Gastrocnemius medialis (tissue), 4 donors: Measurements from ENCODE around the gene XCL2.

Source experiments
- CTCF ChIP-seq, 5 experiments: fragments of 450-650 bp in 3 of 5; fragments of 200-600 bp in 2 of 5; sonication (generic) in 2 of 5; IDR thresholded peaks in 4 of 5; conservative IDR thresholded peaks in 1 of 5; 1 replicate in 4 of 5; 2 replicates in 1 of 5; pipeline ENCODE4 v1.5.1; 2016 to 2019; ENCODE audit warnings: antibody characterized with exemption in 5 of 5, mild to moderate bottlenecking in 3 of 5, moderate library complexity in 3 of 5
- POLR2A ChIP-seq, 2 donors: fragments of 450-650 bp; IDR thresholded peaks; one replicate each; pipeline ENCODE4 v1.6.1; 2017; ENCODE audit warnings: antibody characterized with exemption in 2 of 2, mild to moderate bottlenecking in 2 of 2, moderate library complexity in 2 of 2

DNA sequence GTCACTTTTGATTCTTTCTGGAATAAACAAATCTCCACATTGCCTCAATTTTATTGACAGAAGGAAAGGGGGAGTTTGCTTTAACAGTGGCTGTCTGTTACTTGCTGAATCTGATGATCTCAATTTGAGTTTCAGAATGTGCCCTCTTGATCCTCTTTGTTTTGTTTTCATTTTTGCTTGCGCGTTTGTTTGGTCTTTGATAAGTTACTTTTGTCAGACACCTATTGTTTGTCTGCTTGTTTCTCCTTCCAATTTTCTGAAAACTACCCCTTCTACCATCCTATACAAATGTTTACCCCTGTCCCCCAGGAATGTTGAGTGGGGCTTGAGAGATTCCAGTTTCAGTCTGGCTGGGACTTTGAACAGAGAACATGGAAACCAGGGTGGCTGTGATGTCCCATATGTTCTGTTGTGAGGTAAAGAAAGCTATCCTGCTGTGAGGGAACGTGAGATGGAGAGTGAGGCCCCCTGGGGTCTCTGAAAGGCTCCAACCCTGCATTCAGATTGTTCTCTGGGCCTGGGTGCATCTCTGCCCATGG, 11.8 kb upstream of the XCL2 start:
- TF ChIP-seq CTCF (IDR thresholded peaks at IDR 0.05 in 4 of 5, conservative IDR thresholded peaks at IDR 0.05 in 1 of 5) = no peak
- TF ChIP-seq POLR2A (IDR thresholded peaks at IDR 0.05) = no peak
